ENCODE data around the gene ADGRA3.

The ADGRA3 gene, protein sequence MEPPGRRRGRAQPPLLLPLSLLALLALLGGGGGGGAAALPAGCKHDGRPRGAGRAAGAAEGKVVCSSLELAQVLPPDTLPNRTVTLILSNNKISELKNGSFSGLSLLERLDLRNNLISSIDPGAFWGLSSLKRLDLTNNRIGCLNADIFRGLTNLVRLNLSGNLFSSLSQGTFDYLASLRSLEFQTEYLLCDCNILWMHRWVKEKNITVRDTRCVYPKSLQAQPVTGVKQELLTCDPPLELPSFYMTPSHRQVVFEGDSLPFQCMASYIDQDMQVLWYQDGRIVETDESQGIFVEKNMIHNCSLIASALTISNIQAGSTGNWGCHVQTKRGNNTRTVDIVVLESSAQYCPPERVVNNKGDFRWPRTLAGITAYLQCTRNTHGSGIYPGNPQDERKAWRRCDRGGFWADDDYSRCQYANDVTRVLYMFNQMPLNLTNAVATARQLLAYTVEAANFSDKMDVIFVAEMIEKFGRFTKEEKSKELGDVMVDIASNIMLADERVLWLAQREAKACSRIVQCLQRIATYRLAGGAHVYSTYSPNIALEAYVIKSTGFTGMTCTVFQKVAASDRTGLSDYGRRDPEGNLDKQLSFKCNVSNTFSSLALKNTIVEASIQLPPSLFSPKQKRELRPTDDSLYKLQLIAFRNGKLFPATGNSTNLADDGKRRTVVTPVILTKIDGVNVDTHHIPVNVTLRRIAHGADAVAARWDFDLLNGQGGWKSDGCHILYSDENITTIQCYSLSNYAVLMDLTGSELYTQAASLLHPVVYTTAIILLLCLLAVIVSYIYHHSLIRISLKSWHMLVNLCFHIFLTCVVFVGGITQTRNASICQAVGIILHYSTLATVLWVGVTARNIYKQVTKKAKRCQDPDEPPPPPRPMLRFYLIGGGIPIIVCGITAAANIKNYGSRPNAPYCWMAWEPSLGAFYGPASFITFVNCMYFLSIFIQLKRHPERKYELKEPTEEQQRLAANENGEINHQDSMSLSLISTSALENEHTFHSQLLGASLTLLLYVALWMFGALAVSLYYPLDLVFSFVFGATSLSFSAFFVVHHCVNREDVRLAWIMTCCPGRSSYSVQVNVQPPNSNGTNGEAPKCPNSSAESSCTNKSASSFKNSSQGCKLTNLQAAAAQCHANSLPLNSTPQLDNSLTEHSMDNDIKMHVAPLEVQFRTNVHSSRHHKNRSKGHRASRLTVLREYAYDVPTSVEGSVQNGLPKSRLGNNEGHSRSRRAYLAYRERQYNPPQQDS (N-terminal part only)

DNA sequence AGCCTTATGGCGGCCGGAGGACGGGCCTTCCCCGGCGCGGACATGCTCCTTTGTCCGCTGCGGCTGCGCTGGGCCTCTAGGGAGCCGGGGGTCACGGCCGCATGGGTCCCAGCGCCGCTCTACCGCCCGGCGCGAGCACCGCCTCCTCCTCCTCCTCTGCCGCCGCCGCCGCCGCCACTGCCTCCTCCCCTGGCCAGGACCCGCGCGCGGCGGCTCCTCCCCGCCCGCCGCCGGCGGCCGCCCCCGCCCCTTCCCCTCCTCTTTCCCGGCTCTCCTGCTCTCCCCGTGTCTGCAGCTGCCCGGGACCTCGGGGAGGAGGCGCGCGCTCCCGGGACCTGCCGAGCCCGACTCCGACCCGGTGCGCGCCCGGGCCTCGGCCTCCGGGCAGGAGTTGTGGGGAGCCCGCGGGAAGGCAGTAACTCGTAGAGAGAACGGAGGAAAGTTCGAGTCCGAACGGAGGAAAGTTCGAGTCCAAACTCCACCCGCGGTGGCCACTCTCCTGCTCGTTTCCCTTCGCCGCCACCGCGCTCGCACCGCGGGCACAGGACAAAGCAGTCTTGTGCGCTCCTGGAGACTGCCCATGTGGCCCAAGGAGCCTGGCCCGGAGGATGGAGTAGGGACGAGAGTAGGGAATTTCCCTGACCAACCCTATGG is at the start of gene ADGRA3:
Gene ADGRA3 (minus strand): TSS at position 179 of the 654 bp plus-strand sequence. CDS start 282 bp downstream, outside the sequence.
- peak; percentile 35 for DNase-seq (ENCODE audit: low read depth)

DNA sequence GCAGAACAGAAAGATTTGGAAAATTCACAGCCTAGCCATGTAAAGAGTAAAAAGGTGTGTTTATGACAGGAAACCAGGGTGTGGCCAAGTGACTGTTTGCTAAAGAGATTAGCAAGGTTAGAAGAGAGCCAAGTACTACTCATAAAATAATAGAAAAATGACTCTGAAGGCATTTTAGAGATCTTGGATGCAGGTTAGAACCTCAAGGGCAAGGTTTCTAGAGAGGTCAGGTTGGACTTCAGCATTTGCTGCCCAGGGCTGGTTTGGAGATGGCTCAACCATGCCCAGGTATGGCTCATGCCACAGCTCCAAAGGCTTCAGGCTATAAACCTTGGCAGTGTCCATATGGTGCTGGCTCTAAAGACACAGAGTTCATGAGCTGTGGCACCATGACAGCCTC is 40.6 kb upstream of the ADGRA3 start:
- DNase-seq (ENCODE audit: low read depth), result no peak

- no peak for DNase-seq (ENCODE audit: low read depth)
Measured at GRCh38 chr4:22554670-22555069, 38.8 kb upstream of the ADGRA3 start.

- DNase-seq (ENCODE audit: low read depth), result no peak
Measured at GRCh38 chr4:22553560-22553959, 37.7 kb upstream of the ADGRA3 start.

DNA sequence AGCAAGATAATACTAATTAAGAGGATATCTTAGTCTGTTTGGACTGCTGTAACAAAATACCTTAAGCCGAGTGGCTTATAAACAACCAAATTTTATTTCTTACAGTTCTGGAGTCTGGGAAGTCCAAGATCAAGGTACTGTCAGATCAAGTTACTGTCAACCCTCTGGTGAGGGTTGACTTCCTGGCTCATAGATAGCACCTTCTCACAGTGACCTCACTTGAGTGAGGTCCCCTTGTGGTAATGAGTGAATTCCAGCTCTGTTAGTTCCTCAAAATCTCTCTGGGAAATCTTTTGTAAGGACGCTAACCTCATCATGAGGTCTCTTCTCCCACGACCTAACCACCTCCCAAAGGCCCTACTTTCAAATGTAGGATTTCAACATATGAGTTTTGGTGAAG is 36.9 kb upstream of the ADGRA3 start:
- DNase-seq (ENCODE audit: low read depth), result no peak

DNA sequence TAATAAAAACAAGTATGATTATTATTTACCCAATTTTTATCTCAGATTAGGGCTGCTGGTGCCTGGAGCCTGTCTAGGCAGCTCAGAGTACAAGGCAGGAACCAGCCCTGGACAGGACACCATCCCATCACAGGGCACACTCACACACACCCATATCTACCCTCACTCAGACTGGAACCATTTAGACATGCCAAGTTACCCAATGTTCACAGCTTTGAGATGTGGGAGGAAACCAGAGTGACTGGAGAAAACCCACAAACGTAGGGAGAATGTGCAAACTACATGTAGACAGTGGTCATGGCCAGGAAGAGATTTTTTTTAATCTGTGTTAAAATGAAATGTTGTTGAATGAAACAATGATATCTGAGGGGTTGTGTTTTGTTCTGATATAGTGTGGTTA is 35.7 kb upstream of the ADGRA3 start:
- no peak for DNase-seq (ENCODE audit: low read depth)

GRCh38 chr4:22546299-22546698 is 30.4 kb upstream of the ADGRA3 start:
- no peak for DNase-seq (ENCODE audit: low read depth)

- DNase-seq (ENCODE audit: low read depth), result no peak
Measured at GRCh38 chr4:22539251-22539650, 23.4 kb upstream of the ADGRA3 start.

- DNase-seq (ENCODE audit: low read depth), result no peak
Measured at GRCh38 chr4:22537864-22538263, 22.0 kb upstream of the ADGRA3 start.

GRCh38 chr4:22534374-22534773 is 18.5 kb upstream of the ADGRA3 start:
- no peak for DNase-seq (ENCODE audit: low read depth)

DNA sequence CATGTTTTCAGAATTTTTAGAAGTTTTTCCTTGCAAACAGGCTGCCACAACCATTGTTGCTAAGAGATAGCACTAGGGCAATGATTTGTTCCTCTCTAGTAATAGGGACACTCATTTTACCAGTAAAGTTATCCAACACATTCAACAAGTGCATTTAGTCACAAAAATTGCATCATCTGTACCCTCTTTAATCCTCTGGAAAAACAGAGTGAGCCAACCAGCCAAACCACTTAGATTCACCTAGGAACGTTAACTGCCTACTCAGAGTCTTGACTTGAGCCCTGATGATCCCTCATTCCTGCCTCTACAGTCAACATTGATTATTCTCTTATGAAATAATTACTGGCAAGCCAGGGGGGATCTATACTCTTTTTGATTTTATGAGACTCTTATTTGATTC is 17.0 kb upstream of the ADGRA3 start:
- no peak for DNase-seq (ENCODE audit: low read depth)

GRCh38 chr4:22532117-22532516 is 16.3 kb upstream of the ADGRA3 start:
- DNase-seq (ENCODE audit: low read depth), result no peak

GRCh38 chr4:22531311-22532019 is 15.6 kb upstream of the ADGRA3 start:
- DNase-seq (ENCODE audit: low read depth), result no peak

- no peak for DNase-seq (ENCODE audit: low read depth)
Measured at GRCh38 chr4:22524895-22525294, 9.0 kb upstream of the ADGRA3 start.

- no peak for DNase-seq (ENCODE audit: low read depth)
Measured at GRCh38 chr4:22522706-22523501, 7.0 kb upstream of the ADGRA3 start.

DNA sequence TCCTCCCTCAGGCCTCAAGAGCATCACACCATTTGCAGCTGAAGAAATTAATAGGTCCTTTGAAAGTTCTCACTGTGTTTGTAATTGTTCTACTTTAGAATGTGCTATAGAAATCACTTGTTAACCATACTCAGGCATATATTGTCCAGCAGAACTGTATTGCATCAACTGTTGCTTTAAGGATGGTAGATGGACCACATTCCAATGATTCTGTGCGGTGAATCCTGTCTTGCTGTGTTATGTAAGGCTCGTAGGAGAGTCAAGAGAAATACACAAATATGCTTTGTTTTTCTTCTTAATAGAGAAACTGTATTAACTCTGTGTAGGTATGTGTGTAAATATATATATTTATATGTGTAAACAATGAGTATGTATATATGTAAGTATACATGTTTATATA is 6.3 kb upstream of the ADGRA3 start:
- no peak for DNase-seq (ENCODE audit: low read depth)

DNA sequence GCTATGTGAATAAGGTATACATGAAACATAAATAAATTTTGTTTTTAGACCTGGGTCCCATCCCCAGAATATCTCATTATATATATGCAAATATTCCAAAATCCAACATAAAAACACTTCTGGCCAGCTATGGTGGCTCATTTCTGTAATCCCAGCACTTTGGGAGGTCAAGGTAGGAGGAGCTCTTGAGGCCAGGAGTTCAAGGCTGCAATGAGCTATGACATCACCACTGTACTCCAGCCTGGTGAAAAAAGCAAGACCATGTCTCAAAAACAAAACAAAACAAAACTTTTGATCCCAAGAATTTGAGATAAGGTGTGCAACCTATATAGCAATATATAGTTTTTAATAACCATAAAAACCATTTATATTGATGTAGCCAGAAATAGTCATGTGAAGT is 5.4 kb upstream of the ADGRA3 start:
- DNase-seq (ENCODE audit: low read depth), result no peak

- peak; percentile 34 for DNase-seq (ENCODE audit: low read depth)
Measured at GRCh38 chr4:22515145-22515887, 550 bp downstream of the ADGRA3 start.

GRCh38 chr4:22514481-22514880 is 1.4 kb downstream of the ADGRA3 start:
- DNase-seq (ENCODE audit: low read depth), result no peak

- peak; percentile 35 for DNase-seq (ENCODE audit: low read depth)
Measured at GRCh38 chr4:22514001-22514400, 1.9 kb downstream of the ADGRA3 start.
